Tibial artery (tissue), 4 donors: ENCODE measurements around the gene NRXN3.

Experiments
- DNase-seq, 2 donors: peaks; one replicate each; pipeline ENCODE4 v3.0.0-alpha.2; 2019
- H3K27ac ChIP-seq, 2 donors: fragments of 200-600 bp; sonication (generic) in 1 of 2; 1 replicate in 1 of 2; 2 replicates in 1 of 2; pipeline ENCODE4 v1.5.1; 2018 to 2019; ENCODE audit warnings: mild to moderate bottlenecking in 1 of 2
- H3K27me3 ChIP-seq, 2 donors: fragments of 200-600 bp; sonication (generic) in 1 of 2; one replicate each; pipeline versions ENCODE4 v1.5.1 to v1.6.0; 2016 to 2019
- H3K36me3 ChIP-seq, 3 donors: fragments of 200-600 bp; sonication (generic) in 2 of 3; one replicate each; pipeline ENCODE4 v1.5.1; 2016 to 2019; ENCODE audit warnings: mild to moderate bottlenecking in 2 of 3
- H3K4me1 ChIP-seq, 4 donors: fragments of 200-600 bp; sonication (generic) in 2 of 4; 1 replicate in 3 of 4; 2 replicates in 1 of 4; pipeline ENCODE4 v1.5.1; 2016 to 2019
- H3K4me3 ChIP-seq, 2 donors: fragments of 200-600 bp; sonication (generic) in 1 of 2; 1 replicate in 1 of 2; 2 replicates in 1 of 2; pipeline ENCODE4 v1.5.1; 2018 to 2019; ENCODE audit warnings: mild to moderate bottlenecking in 2 of 2
- H3K9me3 ChIP-seq, 3 donors: fragments of 200-600 bp; sonication (generic) in 1 of 3; one replicate each; pipeline ENCODE4 v1.5.1; 2016 to 2019
- intact Hi-C: fragments of 100-400 bp; cut with DNase I; formaldehyde crosslinking; loops from one replicate; pipeline ENCODE4 v1.15.0; 2023; ENCODE audit warnings: low total_unique reads
- TF ChIP-seq, protein P1 (sequence below), 2 experiments: fragments of 200-600 bp in 1 of 2; fragments of 450-650 bp in 1 of 2; IDR thresholded peaks; one replicate each; pipeline ENCODE4 v1.5.1; 2017 to 2019; ENCODE audit warnings: antibody characterized with exemption in 2 of 2, mild to moderate bottlenecking in 1 of 2, moderate library complexity in 1 of 2

NRXN3 gene

DNA sequence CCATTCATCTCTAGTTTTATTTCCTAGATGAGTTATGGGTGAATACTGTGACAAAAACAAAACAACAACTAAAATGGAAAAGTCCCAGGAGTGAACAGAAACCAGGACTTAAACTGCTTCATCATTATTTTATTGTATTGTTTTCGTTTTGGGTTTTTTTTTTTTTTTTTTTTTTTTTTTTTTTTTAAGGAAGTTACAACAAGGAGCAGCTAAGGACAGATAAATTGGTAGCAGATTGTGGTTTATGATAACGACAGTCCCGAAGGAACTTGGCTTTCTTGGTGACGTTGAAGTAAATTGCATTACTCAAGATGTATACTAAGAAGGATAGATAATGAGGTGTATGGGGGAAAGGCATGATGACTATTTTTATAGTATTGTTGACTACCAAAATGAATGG is 866.3 kb downstream of the NRXN3 start:
- intact Hi-C loops: no loop called here
- Histone ChIP-seq H3K4me3 (no peak overlapping the region), H3K9me3 (peaks cover 0 to 9% (median 0%) of the 10 kb centered on the region in 3 donors), H3K36me3 (no peaks in the 10 kb centered on the region), H3K4me1 (no peaks in the 10 kb centered on the region), H3K27ac (no peak overlapping the region), H3K27me3 (no peaks in the 10 kb centered on the region)
- no peak for DNase-seq
- TF ChIP-seq, protein P1, sequence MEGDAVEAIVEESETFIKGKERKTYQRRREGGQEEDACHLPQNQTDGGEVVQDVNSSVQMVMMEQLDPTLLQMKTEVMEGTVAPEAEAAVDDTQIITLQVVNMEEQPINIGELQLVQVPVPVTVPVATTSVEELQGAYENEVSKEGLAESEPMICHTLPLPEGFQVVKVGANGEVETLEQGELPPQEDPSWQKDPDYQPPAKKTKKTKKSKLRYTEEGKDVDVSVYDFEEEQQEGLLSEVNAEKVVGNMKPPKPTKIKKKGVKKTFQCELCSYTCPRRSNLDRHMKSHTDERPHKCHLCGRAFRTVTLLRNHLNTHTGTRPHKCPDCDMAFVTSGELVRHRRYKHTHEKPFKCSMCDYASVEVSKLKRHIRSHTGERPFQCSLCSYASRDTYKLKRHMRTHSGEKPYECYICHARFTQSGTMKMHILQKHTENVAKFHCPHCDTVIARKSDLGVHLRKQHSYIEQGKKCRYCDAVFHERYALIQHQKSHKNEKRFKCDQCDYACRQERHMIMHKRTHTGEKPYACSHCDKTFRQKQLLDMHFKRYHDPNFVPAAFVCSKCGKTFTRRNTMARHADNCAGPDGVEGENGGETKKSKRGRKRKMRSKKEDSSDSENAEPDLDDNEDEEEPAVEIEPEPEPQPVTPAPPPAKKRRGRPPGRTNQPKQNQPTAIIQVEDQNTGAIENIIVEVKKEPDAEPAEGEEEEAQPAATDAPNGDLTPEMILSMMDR (IDR thresholded peaks at IDR 0.05): no peak

GRCh38 chr14:79037106-79037505 is 866.9 kb downstream of the NRXN3 start:
- no peaks in the 10 kb centered on the region for H3K36me3 ChIP-seq
- H3K9me3 ChIP-seq: peaks cover 0 to 9% (median 0%) of the 10 kb centered on the region in 3 donors
- no peak overlapping the region for H3K27ac ChIP-seq
- intact Hi-C loops: no loop called here
- no peak for DNase-seq
- H3K4me1 ChIP-seq: no peaks in the 10 kb centered on the region
- no peaks in the 10 kb centered on the region for H3K27me3 ChIP-seq
- no peak overlapping the region for H3K4me3 ChIP-seq
- TF ChIP-seq, protein P1 (IDR thresholded peaks at IDR 0.05): no peak

- H3K27ac ChIP-seq: no peak overlapping the region
- TF ChIP-seq, protein P1 (IDR thresholded peaks at IDR 0.05): no peak
- intact Hi-C loops: no loop called here
- no peaks in the 10 kb centered on the region for H3K36me3 ChIP-seq
- no peaks in the 10 kb centered on the region for H3K27me3 ChIP-seq
- DNase-seq: no peak
- H3K4me1 ChIP-seq: no peaks in the 10 kb centered on the region
- no peak overlapping the region for H3K4me3 ChIP-seq
- peaks cover 0 to 9% (median 0%) of the 10 kb centered on the region in 3 donors for H3K9me3 ChIP-seq
Measured at GRCh38 chr14:79037593-79037992, 867.4 kb downstream of the NRXN3 start.

- H3K36me3 ChIP-seq: no peaks in the 10 kb centered on the region
- H3K9me3 ChIP-seq: peaks cover 0 to 9% (median 0%) of the 10 kb centered on the region in 3 donors
- H3K4me1 ChIP-seq: no peaks in the 10 kb centered on the region
- intact Hi-C loops: loop anchor here (5.0 kb wide), 1 partner anchor 473 kb away; no protein-coding TSS in a partner anchor
- TF ChIP-seq, protein P1 (IDR thresholded peaks at IDR 0.05): no peak
- H3K27ac ChIP-seq: no peak overlapping the region
- DNase-seq: no peak
- H3K4me3 ChIP-seq: no peak overlapping the region
- H3K27me3 ChIP-seq: no peaks in the 10 kb centered on the region
Measured at GRCh38 chr14:79040790-79041189, 870.6 kb downstream of the NRXN3 start.

DNA sequence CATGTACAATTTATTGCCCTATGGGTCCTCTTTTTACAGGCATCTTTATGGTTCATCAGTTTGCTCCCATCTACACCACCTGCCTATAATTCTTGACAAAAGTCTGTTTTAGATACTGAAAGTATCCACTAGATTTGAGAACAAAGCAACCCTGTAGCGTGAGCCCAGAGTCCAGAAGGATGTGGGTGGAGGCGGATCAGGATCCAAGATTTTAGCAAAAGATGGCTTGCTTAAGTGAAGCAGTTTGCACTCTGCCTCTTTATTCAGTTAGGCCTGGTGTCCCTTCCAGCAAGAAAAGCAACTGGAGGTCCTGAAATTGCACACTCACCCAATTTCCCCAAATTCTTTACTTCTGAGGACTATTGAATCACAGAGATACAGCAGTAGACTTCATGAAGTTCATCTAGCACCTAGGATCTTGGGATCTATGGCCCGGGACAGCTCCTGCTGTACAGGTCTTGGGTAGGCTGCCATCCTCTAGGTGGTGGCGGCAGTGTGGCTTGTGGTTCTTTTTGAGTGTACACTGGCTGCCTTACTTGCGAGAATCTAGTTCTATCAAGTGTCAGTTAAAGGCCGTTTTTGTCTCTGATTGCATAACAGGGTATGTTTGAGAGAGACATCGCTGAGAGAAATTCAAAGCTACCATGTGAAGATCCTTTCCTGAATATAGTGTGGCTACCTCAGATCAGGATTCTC is 873.2 kb downstream of the NRXN3 start:
- Histone ChIP-seq H3K27ac (no peak overlapping the region), H3K9me3 (peaks cover 0 to 9% (median 0%) of the 10 kb centered on the region in 3 donors), H3K27me3 (no peaks in the 10 kb centered on the region), H3K4me1 (no peaks in the 10 kb centered on the region), H3K4me3 (no peak overlapping the region), H3K36me3 (no peaks in the 10 kb centered on the region)
- TF ChIP-seq, protein P1 (IDR thresholded peaks at IDR 0.05): no peak
- DNase-seq: no peak
- intact Hi-C loops: loop anchor here (5.0 kb wide), 1 partner anchor 476 kb away; no protein-coding TSS in a partner anchor
